ENCODE measurements around the gene NFIC.

Gene NFIC

GRCh38 chr19:3440082-3440481 is 73.7 kb downstream of the NFIC start:
- H3K4me1 ChIP-seq (ENCODE audit: low read length), result no peaks in the 10 kb centered on the region
- H3F3A ChIP-seq (ENCODE audit: insufficient read depth, low read length), result no peaks in the 10 kb centered on the region
- H3K9me2 ChIP-seq (replicated peaks; ENCODE audit: insufficient read depth, low read length), result no peaks in the 10 kb centered on the region
- H3K4me2 ChIP-seq (ENCODE audit: low read depth, low read length), result no peak overlapping the region
- no peak overlapping the region for H2AFZ ChIP-seq (ENCODE audit: low read length)
- TF ChIP-seq EZH2phosphoT487 (IDR thresholded peaks at IDR 0.05; ENCODE audit: low read length) (no peak), CTCF (IDR thresholded peaks at IDR 0.05; ENCODE audit: low read length) (peak; percentile 57), EZH2 (optimal IDR thresholded peaks at IDR 0.05; ENCODE audit: low read depth, low read length) (no peak)
- no peaks in the 10 kb centered on the region for H3K79me2 ChIP-seq (ENCODE audit: low read length)
- peaks cover 67% of the 10 kb centered on the region for H3K27me3 ChIP-seq (replicated peaks; ENCODE audit: insufficient read depth, low read length)
- no peak overlapping the region for H3K27ac ChIP-seq (ENCODE audit: low read length)
- no peaks in the 10 kb centered on the region for H3K9me3 ChIP-seq (replicated peaks; ENCODE audit: insufficient read depth, low read length)
- H3K9ac ChIP-seq (ENCODE audit: low read length), result no peak overlapping the region
- no peaks in the 10 kb centered on the region for H3K36me3 ChIP-seq (replicated peaks; ENCODE audit: insufficient read depth, low read length)
- H4K20me1 ChIP-seq (ENCODE audit: insufficient read depth, low read length), result no peaks in the 10 kb centered on the region
- DNase-seq, result peak; percentile 45
- H3K4me3 ChIP-seq (ENCODE audit: low read length), result no peak overlapping the region

GRCh38 chr19:3441089-3441985 is 75.0 kb downstream of the NFIC start:
- peaks cover 80% of the 10 kb centered on the region for H3K27me3 ChIP-seq (replicated peaks; ENCODE audit: insufficient read depth, low read length)
- H2AFZ ChIP-seq (ENCODE audit: low read length), result no peak overlapping the region
- no peak overlapping the region for H3K4me3 ChIP-seq (ENCODE audit: low read length)
- H3K27ac ChIP-seq (ENCODE audit: low read length), result no peak overlapping the region
- H3K9ac ChIP-seq (ENCODE audit: low read length), result no peak overlapping the region
- no peaks in the 10 kb centered on the region for H3F3A ChIP-seq (ENCODE audit: insufficient read depth, low read length)
- H3K36me3 ChIP-seq (replicated peaks; ENCODE audit: insufficient read depth, low read length), result no peaks in the 10 kb centered on the region
- no peak for DNase-seq
- H3K4me1 ChIP-seq (ENCODE audit: low read length), result no peaks in the 10 kb centered on the region
- H3K9me2 ChIP-seq (replicated peaks; ENCODE audit: insufficient read depth, low read length), result no peaks in the 10 kb centered on the region
- TF ChIP-seq EZH2 (optimal IDR thresholded peaks at IDR 0.05; ENCODE audit: low read depth, low read length), result no peak
- no peaks in the 10 kb centered on the region for H3K79me2 ChIP-seq (ENCODE audit: low read length)
- H3K4me2 ChIP-seq (ENCODE audit: low read depth, low read length), result no peak overlapping the region
- no peaks in the 10 kb centered on the region for H3K9me3 ChIP-seq (replicated peaks; ENCODE audit: insufficient read depth, low read length)
- no peaks in the 10 kb centered on the region for H4K20me1 ChIP-seq (ENCODE audit: insufficient read depth, low read length)

- Histone ChIP-seq H3K9me2 (replicated peaks; ENCODE audit: insufficient read depth, low read length) (no peaks in the 10 kb centered on the region), H3F3A (ENCODE audit: insufficient read depth, low read length) (no peaks in the 10 kb centered on the region), H3K79me2 (ENCODE audit: low read length) (no peaks in the 10 kb centered on the region), H3K36me3 (replicated peaks; ENCODE audit: insufficient read depth, low read length) (no peaks in the 10 kb centered on the region), H2AFZ (ENCODE audit: low read length) (no peak overlapping the region), H3K9ac (ENCODE audit: low read length) (no peak overlapping the region), H3K4me3 (ENCODE audit: low read length) (no peak overlapping the region), H3K27ac (ENCODE audit: low read length) (no peak overlapping the region), H3K4me2 (ENCODE audit: low read depth, low read length) (no peak overlapping the region), H3K4me1 (ENCODE audit: low read length) (no peaks in the 10 kb centered on the region), H3K9me3 (replicated peaks; ENCODE audit: insufficient read depth, low read length) (no peaks in the 10 kb centered on the region), H4K20me1 (ENCODE audit: insufficient read depth, low read length) (no peaks in the 10 kb centered on the region), H3K27me3 (replicated peaks; ENCODE audit: insufficient read depth, low read length) (peaks cover 86% of the 10 kb centered on the region)
- no peak for DNase-seq
- TF ChIP-seq EZH2phosphoT487 (IDR thresholded peaks at IDR 0.05; ENCODE audit: low read length), result no peak
- TF ChIP-seq EZH2 (optimal IDR thresholded peaks at IDR 0.05; ENCODE audit: low read depth, low read length), result no peak
- TF ChIP-seq CTCF (IDR thresholded peaks at IDR 0.05; ENCODE audit: low read length), result no peak
Measured at GRCh38 chr19:3441986-3442329, 75.6 kb downstream of the NFIC start.

- H3F3A ChIP-seq (ENCODE audit: insufficient read depth, low read length), result no peaks in the 10 kb centered on the region
- no peak overlapping the region for H3K4me2 ChIP-seq (ENCODE audit: low read depth, low read length)
- H3K27me3 ChIP-seq (replicated peaks; ENCODE audit: insufficient read depth, low read length), result peaks cover 89% of the 10 kb centered on the region
- no peaks in the 10 kb centered on the region for H3K79me2 ChIP-seq (ENCODE audit: low read length)
- no peak overlapping the region for H3K4me3 ChIP-seq (ENCODE audit: low read length)
- H4K20me1 ChIP-seq (ENCODE audit: insufficient read depth, low read length), result no peaks in the 10 kb centered on the region
- H3K4me1 ChIP-seq (ENCODE audit: low read length), result no peaks in the 10 kb centered on the region
- H3K9ac ChIP-seq (ENCODE audit: low read length), result no peak overlapping the region
- H3K9me3 ChIP-seq (replicated peaks; ENCODE audit: insufficient read depth, low read length), result no peaks in the 10 kb centered on the region
- TF ChIP-seq EZH2 (optimal IDR thresholded peaks at IDR 0.05; ENCODE audit: low read depth, low read length) (no peak), CTCF (IDR thresholded peaks at IDR 0.05; ENCODE audit: low read length) (no peak), EZH2phosphoT487 (IDR thresholded peaks at IDR 0.05; ENCODE audit: low read length) (no peak)
- no peaks in the 10 kb centered on the region for H3K9me2 ChIP-seq (replicated peaks; ENCODE audit: insufficient read depth, low read length)
- H3K27ac ChIP-seq (ENCODE audit: low read length), result no peak overlapping the region
- no peaks in the 10 kb centered on the region for H3K36me3 ChIP-seq (replicated peaks; ENCODE audit: insufficient read depth, low read length)
- no peak for DNase-seq
- no peak overlapping the region for H2AFZ ChIP-seq (ENCODE audit: low read length)
Measured at GRCh38 chr19:3442487-3443071, 76.2 kb downstream of the NFIC start.

All from MM.1S (cell line).